Activated CD8-positive, alpha-beta memory T cell treated with anti-CD3 and anti-CD28 coated beads, Interleukin-2, amount 50 U/mL, for 24 hours (primary cell): Measurements from ENCODE around the gene VKORC1L1.
"Not testable (repeated sequence)": the region's sequence is repeated elsewhere in the genome, so short reads cannot be mapped to it uniquely, and the experiment has no call there.

Experiments used
- DNase-seq: peaks from one replicate; pipeline ENCODE4 v3.0.0-alpha.2; 2020; ENCODE audit errors: extremely low read depth

VKORC1L1 gene

DNA sequence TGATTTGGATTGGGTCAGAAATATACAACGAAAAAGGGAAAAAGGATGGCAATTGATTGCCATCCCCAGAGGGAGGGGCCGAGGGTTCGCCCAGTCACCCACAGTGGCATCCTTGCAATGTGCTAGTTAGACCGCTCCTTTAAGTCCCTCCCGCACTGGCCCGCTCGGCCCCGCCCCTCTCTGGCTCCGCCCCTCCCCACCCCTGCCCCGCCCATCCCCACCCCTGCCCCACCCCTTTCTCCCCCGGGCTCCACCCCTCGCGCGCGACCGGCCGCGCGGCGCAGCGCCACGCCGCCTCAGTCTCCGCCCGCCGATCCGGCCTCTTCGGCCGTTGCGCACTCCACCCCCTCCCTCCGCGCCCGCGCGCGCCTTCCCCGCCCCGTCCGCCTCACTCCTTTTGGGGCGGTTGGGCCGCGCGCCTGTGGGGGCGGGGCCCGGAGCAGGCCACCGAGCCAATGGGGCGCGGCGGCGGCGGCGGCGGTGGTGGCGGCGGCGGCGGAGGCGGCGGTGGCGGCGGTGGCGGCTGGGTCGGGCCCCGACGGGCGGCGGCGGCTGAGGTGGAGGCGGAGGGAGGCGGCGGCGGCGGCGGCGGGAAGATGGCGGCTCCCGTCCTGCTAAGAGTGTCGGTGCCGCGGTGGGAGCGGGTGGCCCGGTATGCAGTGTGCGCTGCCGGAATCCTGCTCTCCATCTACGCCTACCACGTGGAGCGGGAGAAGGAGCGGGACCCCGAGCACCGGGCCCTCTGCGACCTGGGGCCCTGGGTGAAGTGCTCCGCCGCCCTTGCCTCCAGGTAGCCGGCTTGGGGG, at the start of gene VKORC1L1:
Gene VKORC1L1 (plus strand): TSS at position 299 of the 806 bp plus-strand sequence. CDS start 298 bp downstream, at position 597.
- DNase-seq: peak; percentile 81

GRCh38 chr7:65827366-65827765, 45.5 kb upstream of the VKORC1L1 start:
- no peak for DNase-seq

GRCh38 chr7:65832281-65832680, 40.6 kb upstream of the VKORC1L1 start:
- DNase-seq: no peak

- not testable (repeated sequence) for DNase-seq
These were observed 36.2 kb upstream of the VKORC1L1 start for GRCh38 chr7:65836684-65837083.

- not testable (repeated sequence) for DNase-seq
These were observed 35.3 kb upstream of the VKORC1L1 start for GRCh38 chr7:65837541-65837956.

GRCh38 chr7:65839846-65840245, 33.0 kb upstream of the VKORC1L1 start:
- DNase-seq: no peak

- no peak for DNase-seq
These were observed 32.4 kb upstream of the VKORC1L1 start for GRCh38 chr7:65840446-65840845.

GRCh38 chr7:65843616-65844015, 29.3 kb upstream of the VKORC1L1 start:
- DNase-seq: not testable (repeated sequence)

DNA sequence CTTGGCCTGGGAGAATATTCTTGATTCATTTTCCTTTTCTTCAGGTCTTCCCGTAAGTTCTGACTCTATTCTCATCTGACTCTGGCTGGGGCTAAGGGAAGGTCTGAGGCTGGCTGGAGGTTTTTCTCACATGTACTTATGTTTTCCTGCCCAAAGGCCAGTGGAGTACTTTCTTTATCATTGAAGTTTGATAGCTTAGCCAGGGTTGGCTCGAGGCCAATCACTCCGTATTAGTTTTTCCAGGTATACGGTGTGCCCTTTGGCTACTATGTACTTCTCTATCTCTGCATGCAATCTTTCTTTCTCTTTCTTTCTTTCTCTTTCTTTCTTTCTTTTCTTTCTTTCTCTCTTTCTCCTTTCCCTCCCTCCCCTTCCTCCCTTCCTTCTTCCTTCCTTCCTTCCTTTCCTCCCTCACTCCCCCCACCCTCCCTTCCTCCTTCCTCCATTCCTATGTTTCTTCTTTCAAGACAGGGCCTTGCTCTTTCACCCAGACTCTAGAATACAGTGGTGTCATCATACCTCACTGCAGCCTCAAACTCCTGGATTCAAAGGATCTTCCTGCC, 26.8 kb upstream of the VKORC1L1 start:
- DNase-seq: no peak

DNA sequence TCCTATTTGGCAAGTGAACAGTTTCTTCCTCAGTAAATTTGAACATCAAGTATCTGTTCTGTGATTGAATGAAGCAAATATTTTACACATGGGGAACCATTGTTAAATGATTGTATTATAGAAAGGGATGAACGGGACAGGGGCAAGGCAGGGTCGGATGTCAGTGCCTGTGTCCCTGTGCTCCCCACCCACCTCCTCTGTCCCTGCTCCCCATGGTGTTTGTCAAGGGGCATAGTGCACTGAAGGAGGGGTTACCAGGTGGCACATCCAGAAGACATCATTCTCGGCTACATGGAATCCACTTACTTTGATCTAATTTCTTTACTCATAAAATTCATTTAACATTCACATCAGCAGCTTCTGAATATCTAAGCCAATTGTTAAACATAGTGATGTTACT, 19.4 kb upstream of the VKORC1L1 start:
- DNase-seq: not testable (repeated sequence)

GRCh38 chr7:65853892-65854291, 19.0 kb upstream of the VKORC1L1 start:
- DNase-seq: not testable (repeated sequence)

DNA sequence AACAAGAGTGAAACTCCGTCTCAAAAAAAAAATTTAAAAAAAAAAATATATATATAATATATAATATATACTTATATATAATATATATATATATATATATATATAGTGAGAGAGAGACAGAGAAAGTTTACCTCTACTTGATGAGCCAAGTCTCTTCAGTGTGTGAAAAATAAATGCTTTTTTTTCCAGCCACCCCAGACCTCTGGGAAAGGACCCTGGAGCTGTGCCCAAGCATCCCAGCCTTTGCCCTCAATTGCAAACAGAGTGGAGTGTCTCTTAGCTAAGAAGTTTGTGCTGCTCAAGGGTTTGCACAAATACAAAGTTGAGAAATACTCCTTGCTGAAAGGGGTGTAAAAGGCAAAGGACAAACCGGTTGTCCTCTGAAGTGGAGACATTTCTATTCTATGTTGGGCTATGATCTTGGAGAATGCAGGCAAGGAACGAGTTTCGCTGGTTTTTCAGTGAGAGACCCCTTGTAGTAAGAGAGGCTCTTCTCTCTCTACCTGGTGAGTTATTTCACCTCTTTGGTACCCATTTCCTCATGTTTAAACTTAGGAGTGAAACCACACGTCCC, 15.5 kb upstream of the VKORC1L1 start:
- DNase-seq: not testable (repeated sequence)

GRCh38 chr7:65858660-65859059, 14.2 kb upstream of the VKORC1L1 start:
- not testable (repeated sequence) for DNase-seq

- DNase-seq: not testable (repeated sequence)
These were observed 6.6 kb upstream of the VKORC1L1 start for GRCh38 chr7:65866244-65866643.

DNA sequence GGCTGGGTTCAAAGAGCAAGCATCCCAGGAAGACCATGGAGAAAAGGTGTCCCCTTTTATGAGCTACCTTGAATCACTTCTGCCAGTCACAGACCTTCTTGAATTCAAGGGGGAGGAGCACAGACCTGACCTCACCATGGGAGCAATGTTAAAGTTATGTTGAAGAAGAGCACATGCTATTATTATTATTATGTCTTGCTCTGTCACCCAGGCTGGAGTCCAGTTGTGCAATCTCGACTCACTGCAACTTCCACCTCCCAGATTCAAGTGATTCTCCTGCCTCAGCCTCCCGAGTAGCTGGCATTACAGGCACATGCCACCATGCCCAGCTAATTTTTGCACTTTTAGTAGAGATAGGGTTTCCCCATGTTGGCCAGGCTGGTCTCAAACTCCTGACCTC, 5.2 kb upstream of the VKORC1L1 start:
- not testable (repeated sequence) for DNase-seq

DNA sequence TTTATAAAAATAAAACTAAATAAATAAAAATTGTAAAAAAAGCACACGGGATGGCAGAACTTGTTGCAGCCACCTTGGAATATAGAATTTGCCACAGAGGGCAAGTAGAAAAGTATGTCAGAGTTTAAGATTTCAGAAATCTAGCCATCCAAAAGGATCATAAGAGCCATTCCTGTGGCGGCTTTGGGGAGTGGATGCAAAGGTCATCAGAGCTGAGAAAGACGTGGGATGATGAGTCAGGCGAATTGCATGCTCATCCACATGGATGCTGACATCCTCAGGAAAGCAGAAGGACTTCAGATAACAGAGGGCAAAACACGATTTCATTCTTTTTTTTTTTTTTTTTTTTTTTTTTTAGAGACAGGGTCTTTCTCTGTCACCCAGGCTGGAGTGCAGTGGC, 3.6 kb upstream of the VKORC1L1 start:
- not testable (repeated sequence) for DNase-seq

GRCh38 chr7:65871451-65871850, 1.4 kb upstream of the VKORC1L1 start:
- DNase-seq: not testable (repeated sequence)

DNA sequence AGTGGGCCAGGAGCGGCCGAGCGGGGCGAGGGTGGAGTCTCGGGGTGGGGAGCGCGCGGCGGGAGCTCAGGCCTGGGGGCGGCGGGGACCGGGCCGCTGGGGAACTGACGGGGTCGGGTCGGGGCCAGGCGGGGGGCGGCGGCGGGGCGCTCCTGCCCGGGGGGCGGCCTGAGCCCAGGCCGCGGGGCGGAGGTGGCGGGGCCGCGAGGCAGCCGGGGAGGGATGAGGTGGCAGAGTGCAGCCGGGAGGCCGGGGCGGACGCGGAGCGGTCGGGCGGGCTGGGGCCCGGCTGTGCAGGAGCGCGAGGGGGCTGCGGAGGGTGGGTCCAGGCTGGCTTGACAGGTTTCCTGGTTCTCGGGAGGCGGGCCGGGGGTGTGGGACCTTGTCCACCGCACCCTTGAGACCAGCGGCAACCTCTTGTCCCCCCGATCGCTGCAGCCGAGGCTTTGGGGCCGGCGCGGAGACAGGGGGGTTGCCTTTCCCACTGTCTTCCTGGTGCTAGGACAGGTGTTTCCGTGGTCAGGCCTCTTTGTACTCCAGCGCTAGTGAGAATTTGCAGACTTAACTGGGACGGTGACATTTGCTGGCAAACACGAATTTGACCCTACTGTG, 814 bp downstream of the VKORC1L1 start:
- not testable (repeated sequence) for DNase-seq

- not testable (repeated sequence) for DNase-seq
These were observed 2.8 kb downstream of the VKORC1L1 start for GRCh38 chr7:65875715-65876114.

- DNase-seq: not testable (repeated sequence)
These were observed 6.6 kb downstream of the VKORC1L1 start for GRCh38 chr7:65879292-65880153.

GRCh38 chr7:65880242-65880641, 7.4 kb downstream of the VKORC1L1 start:
- DNase-seq: not testable (repeated sequence)
